Activated CD4-positive, alpha-beta T cell treated with anti-CD3 and anti-CD28 coated beads for 36 hours (primary cell): ENCODE data around the gene KCTD4. TPM values are rescaled to one million over a fixed set of nuclear protein-coding genes. Genes with fewer than 3 reads are reported as not detected.

Experiments used
- ATAC-seq: fragments of 200-7000 bp; cut with Tn5 transposase; one replicate; pipeline ENCODE4 v1.10.0; 2021; ENCODE audit warnings: mild to moderate bottlenecking, moderate library complexity
- CTCF ChIA-PET: fragments of 350-600 bp; sonication (Branson Sonifier 250); formaldehyde crosslinking; loops from one replicate; lab custom pipeline; 2021; ENCODE audit warnings: antibody characterized with exemption; lab: Charles Lee
- POLR2A ChIA-PET: fragments of 350-600 bp; sonication (Branson Sonifier 250); formaldehyde crosslinking; loops from one replicate; lab custom pipeline; 2021; ENCODE audit warnings: antibody characterized with exemption, inconsistent platforms; lab: Charles Lee
- DNase-seq: peaks from one replicate; pipeline ENCODE4 v3.0.0-alpha.2; 2020
- H3K27ac Mint-ChIP-seq: one replicate; pipeline ENCODE4 v1.8.0; 2021; ENCODE audit warnings: mixed read lengths
- H3K27me3 Mint-ChIP-seq: one replicate; pipeline ENCODE4 v1.8.0; 2021; ENCODE audit warnings: mixed read lengths
- H3K36me3 Mint-ChIP-seq: one replicate; pipeline ENCODE4 v1.8.0; 2021; ENCODE audit warnings: low read depth, mixed read lengths
- H3K4me1 Mint-ChIP-seq: one replicate; pipeline ENCODE4 v1.8.0; 2021; ENCODE audit warnings: mixed read lengths
- H3K4me3 Mint-ChIP-seq: one replicate; pipeline ENCODE4 v1.8.0; 2021; ENCODE audit warnings: mild to moderate bottlenecking, moderate library complexity, mixed read lengths
- H3K9me3 Mint-ChIP-seq: one replicate; pipeline ENCODE4 v1.8.0; 2021; ENCODE audit warnings: low read depth, mixed read lengths
- intact Hi-C, 2 experiments: fragments of 100-400 bp; cut with DNase I in 1 of 2; cut with micrococcal nuclease in 1 of 2; formaldehyde crosslinking; loops; one replicate each; pipeline versions ENCODE4 v1.14.2 to v1.15.1; 2022 to 2024; cut with DNase I, micrococcal nuclease
- total RNA-seq, 2 experiments: library from RNA; stranded (reverse); gene quantifications; one replicate each; pipeline ENCODE4 v1.2.3, GENCODE V29; 2021

KCTD4 gene
- total RNA-seq, 2 experiments from 2014 or later = not detected

DNA sequence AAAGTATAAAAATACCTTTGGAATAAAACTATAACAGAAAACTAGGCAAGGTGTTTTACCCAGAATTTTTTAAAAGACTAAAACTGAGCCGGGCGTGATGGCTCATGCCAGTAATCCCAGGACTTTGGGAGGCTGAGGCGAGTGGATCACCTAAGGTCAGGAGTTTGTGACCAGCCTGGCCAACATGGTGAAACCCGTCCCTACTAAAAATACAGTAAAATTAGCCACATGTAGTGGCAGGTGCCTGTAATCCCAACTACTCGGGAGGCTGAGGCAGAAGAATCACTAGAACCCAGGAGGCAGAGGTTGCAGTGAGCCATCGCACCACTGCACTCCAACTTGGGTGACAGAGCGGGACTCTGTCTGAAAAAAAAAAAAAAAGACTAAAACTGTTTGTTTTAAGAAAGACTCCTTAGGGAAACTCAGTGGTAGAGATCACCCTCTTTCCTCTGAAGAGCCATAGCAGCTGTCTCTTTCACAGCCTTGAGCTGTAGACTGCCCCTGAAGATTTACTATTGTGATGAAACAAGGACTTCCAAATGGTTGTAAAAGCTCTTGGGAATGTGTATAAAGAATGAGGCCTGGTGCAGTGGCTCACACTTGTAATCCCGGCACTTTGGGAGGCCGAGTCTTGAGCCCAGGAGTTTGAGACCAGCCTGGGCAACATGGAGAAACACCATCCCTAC is 14.7 kb upstream of the KCTD4 start:
- intact Hi-C loops = no loop called here
- POLR2A ChIA-PET = no interaction called here
- Mint-ChIP-seq H3K9me3 (no peaks in the 10 kb centered on the region), H3K4me1 (peaks cover 18% of the 10 kb centered on the region), H3K4me3 (no peak overlapping the region), H3K27me3 (no peaks in the 10 kb centered on the region), H3K27ac (no peak overlapping the region), H3K36me3 (peaks cover 13% of the 10 kb centered on the region)
- ATAC-seq (no peak), DNase-seq (no peak)
- CTCF ChIA-PET = interaction anchor here (0.6 to 1.7 kb wide), 4 partner anchors 9 to 91 kb away, joined by 3 to 5 read pairs (median 4); no protein-coding TSS in a partner anchor

DNA sequence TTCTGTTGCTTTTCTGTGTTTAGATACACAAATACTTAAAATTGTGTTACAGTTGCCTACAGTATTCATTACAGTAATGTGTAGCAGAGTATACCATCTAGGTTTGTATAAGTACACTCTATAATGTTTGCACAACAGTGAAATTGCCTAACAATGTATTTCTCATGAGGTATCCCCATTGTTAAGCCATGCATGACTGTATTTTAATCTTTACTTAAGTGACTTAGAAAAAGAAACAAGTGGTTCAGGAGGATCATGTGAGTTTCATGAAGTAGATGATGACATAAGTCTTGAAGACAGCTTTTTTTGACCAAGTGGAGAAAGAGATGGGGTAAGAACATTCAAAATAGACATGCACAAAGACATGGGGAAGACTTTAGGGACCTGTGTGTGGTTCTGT is 8.4 kb upstream of the KCTD4 start:
- no peak overlapping the region for H3K4me3 Mint-ChIP-seq
- H3K36me3 Mint-ChIP-seq = peaks cover 32% of the 10 kb centered on the region
- no peaks in the 10 kb centered on the region for H3K9me3 Mint-ChIP-seq
- DNase-seq (no peak), ATAC-seq (no peak)
- CTCF ChIA-PET = interaction anchor here (1.0 kb wide), 1 partner anchor 10 kb away, joined by 3 read pairs; no protein-coding TSS in a partner anchor
- intact Hi-C loops = loop anchor here (5.0 kb wide), 3 partner anchors 113 to 632 kb away; partner anchors contain the start of genes CBY2 (in 1 of the 2) and TSC22D1 (in 1 of the 2)
- POLR2A ChIA-PET = no interaction called here
- peaks cover 28% of the 10 kb centered on the region for H3K4me1 Mint-ChIP-seq
- no peak overlapping the region for H3K27ac Mint-ChIP-seq
- no peaks in the 10 kb centered on the region for H3K27me3 Mint-ChIP-seq

DNA sequence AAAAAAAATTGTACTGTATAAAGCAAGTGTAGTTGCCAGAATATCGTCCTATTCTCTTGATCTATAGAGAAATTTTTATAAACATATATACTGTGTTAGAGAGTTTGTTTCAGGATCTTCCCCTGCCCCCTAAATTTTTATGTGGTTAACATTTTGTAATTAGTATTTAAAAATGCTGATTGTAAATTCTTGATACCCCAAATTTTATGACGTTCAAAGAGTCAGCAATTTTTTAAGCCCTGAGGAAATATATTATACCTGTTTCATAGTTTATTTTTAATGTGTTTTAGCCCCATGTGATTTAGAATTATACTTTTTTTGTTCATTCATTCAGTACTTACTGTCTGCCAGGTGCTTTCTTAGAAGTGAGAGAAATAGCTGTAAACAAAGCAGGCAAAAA is 7.3 kb upstream of the KCTD4 start:
- no peaks in the 10 kb centered on the region for H3K27me3 Mint-ChIP-seq
- no peak overlapping the region for H3K27ac Mint-ChIP-seq
- ChIA-PET POLR2A (no interaction called here), CTCF (interaction anchor here (1.0 kb wide), 2 partner anchors 9 kb away, joined by 3 read pairs; no protein-coding TSS in a partner anchor)
- H3K4me1 Mint-ChIP-seq = peaks cover 31% of the 10 kb centered on the region
- no peaks in the 10 kb centered on the region for H3K9me3 Mint-ChIP-seq
- intact Hi-C loops = loop anchor here (5.0 kb wide), 3 partner anchors 114 to 631 kb away; partner anchors contain the start of genes CBY2 (in 1 of the 2) and TSC22D1 (in 1 of the 2)
- DNase-seq (no peak), ATAC-seq (no peak)
- H3K4me3 Mint-ChIP-seq = no peak overlapping the region
- peaks cover 30% of the 10 kb centered on the region for H3K36me3 Mint-ChIP-seq

DNA sequence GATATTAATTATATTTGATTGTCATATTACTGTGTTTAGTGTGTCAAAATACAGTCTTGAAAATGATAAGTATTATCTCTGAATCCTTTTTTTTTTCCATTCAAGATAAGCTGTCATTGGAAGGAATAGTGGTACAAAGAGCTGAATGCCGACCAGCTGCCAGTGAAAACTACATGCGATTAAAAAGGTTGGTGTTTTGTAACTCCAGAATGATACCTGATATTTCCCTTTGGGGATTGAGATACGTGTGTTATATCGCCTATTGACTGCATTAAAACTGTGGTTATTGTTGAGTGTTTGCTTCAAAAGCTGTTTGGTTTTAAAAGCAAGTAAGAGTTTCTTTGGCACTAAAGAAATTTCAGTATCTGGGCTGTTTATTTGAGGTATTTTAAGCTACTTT is 6.5 kb upstream of the KCTD4 start:
- no peak overlapping the region for H3K4me3 Mint-ChIP-seq
- DNase-seq = no peak
- POLR2A ChIA-PET = no interaction called here
- peaks cover 34% of the 10 kb centered on the region for H3K4me1 Mint-ChIP-seq
- ATAC-seq = no peak
- H3K27ac Mint-ChIP-seq = no peak overlapping the region
- no peaks in the 10 kb centered on the region for H3K27me3 Mint-ChIP-seq
- CTCF ChIA-PET = interaction anchor here (1.1 to 1.3 kb wide), 3 partner anchors 10 to 160 kb away, joined by 3 to 5 read pairs (median 4); no protein-coding TSS in a partner anchor
- peaks cover 29% of the 10 kb centered on the region for H3K36me3 Mint-ChIP-seq
- intact Hi-C loops = loop anchor here (2.0 to 5.0 kb wide), 4 partner anchors 115 to 630 kb away; partner anchors contain the start of genes CBY2 (in 1 of the 2) and TSC22D1 (in 1 of the 2)
- no peaks in the 10 kb centered on the region for H3K9me3 Mint-ChIP-seq

DNA sequence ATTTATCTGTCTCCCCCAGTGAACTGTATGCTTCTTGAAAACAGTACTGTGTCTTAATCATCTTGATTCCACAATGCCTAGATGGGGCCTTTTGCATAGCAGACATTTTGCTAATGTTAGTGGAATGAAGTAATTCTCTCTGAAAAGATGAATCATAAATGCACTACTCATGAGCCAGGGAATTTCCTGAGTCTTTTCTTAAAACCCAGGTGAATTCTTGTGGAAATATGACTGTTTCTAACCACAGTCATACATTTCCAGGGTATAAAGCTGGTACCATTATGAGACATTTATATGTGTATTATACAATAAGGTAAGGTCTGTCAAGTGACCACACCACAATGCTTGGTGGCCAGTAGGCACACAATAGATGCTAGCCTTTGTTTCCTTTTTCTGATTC is 5.5 kb upstream of the KCTD4 start:
- peak; percentile 94 for ATAC-seq

DNA sequence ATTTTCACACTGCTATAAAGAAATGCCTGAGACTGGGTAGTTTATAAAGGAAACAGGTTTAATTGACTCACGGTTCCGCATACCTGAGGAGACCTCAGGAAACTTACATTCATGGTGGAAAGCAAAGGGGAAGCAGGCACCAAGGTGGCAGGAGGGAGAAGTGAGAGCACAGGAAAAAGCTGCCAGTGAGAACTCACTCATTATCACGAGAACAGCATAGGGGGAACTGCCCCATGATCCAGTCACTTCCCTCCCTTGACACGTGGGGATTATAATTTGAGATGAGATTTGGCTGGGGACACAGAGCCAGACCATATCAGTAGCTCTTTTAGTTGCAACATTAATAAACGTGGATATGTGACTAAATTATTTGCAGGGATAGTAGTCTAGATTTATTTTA is 4.3 kb upstream of the KCTD4 start:
- POLR2A ChIA-PET = no interaction called here
- Mint-ChIP-seq H3K36me3 (peaks cover 19% of the 10 kb centered on the region), H3K27me3 (no peaks in the 10 kb centered on the region), H3K4me1 (peaks cover 34% of the 10 kb centered on the region), H3K4me3 (no peak overlapping the region), H3K9me3 (no peaks in the 10 kb centered on the region), H3K27ac (no peak overlapping the region)
- DNase-seq (no peak), ATAC-seq (no peak)
- intact Hi-C loops = loop anchor here (5.0 kb wide), 3 partner anchors 117 to 628 kb away; partner anchors contain the start of genes CBY2 (in 1 of the 2) and TSC22D1 (in 1 of the 2)
- CTCF ChIA-PET = interaction anchor here (0.7 to 2.8 kb wide), 6 partner anchors 12 to 401 kb away, joined by 3 to 20 read pairs (median 3); no protein-coding TSS in a partner anchor

More for the DNA sequence above, 5.5 kb upstream of the KCTD4 start:
- Mint-ChIP-seq H3K9me3 (no peaks in the 10 kb centered on the region), H3K4me1 (peaks cover 34% of the 10 kb centered on the region), H3K27me3 (no peaks in the 10 kb centered on the region), H3K36me3 (peaks cover 27% of the 10 kb centered on the region), H3K27ac (no peak overlapping the region), H3K4me3 (no peak overlapping the region)
- ChIA-PET POLR2A (no interaction called here), CTCF (interaction anchor here (0.7 to 2.8 kb wide), 7 partner anchors 9 to 159 kb away, joined by 3 to 20 read pairs (median 4); no protein-coding TSS in a partner anchor)
- DNase-seq = peak; percentile 35
- intact Hi-C loops = loop anchor here (1.0 to 5.0 kb wide), 9 partner anchors 86 to 629 kb away; partner anchors contain the start of genes GTF2F2 (in 2 of the 2), CBY2 (in 1 of the 2) and TSC22D1 (in 1 of the 2)

DNA sequence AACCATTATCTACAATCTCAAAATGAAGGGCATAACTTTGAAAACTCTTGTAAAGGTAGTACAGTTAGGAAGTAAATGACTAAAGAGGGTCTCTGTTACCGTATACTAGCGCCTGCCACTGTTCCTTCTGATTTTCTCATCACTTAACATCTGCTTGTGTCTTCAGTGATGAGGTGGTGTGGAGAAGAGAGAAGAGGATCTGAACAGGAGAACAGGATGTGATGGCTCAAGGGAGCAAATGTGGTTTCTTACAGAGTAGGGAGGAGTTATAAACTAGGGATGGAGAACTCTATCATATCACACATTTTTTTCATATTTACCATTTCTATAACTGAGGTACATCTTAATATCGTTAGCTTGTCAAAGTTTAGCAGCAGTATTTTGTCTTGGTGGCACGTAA is 1.1 kb downstream of the KCTD4 start:
- Mint-ChIP-seq H3K4me3 (no peak overlapping the region), H3K9me3 (no peaks in the 10 kb centered on the region), H3K27ac (no peak overlapping the region), H3K36me3 (peaks cover 8% of the 10 kb centered on the region), H3K27me3 (no peaks in the 10 kb centered on the region), H3K4me1 (peaks cover 17% of the 10 kb centered on the region)
- DNase-seq = no peak
- intact Hi-C loops = no loop called here
- ChIA-PET CTCF (interaction anchor here (0.9 to 1.1 kb wide), 3 partner anchors 37 to 228 kb away, joined by 3 read pairs; no protein-coding TSS in a partner anchor), POLR2A (no interaction called here)
- no peak for ATAC-seq

DNA sequence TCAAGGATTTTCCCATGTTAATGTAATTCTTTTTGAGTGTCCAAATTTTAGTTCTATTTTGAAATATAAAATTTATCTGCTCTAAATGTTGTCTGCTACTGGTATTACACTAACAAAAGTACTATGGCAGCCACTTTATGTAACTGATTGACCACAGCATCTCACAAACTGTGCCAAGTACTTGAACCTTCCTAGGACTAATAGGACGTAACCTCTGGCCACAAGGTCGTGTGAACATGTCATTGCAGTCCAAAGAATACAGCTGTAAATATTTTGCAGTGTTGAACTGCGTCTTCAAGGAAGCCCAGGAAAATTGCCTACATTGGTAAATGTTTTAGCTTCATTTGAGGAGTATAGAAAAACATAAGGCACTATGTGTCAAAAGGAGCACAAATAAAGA is 1.9 kb downstream of the KCTD4 start:
- no peak for ATAC-seq
- intact Hi-C loops = no loop called here
- no peak for DNase-seq
- peaks cover 8% of the 10 kb centered on the region for H3K36me3 Mint-ChIP-seq
- ChIA-PET CTCF (interaction anchor here (0.6 to 1.2 kb wide), 8 partner anchors 10 to 228 kb away, joined by 3 read pairs; no protein-coding TSS in a partner anchor), POLR2A (no interaction called here)
- no peaks in the 10 kb centered on the region for H3K27me3 Mint-ChIP-seq
- no peaks in the 10 kb centered on the region for H3K9me3 Mint-ChIP-seq
- no peak overlapping the region for H3K4me3 Mint-ChIP-seq
- no peak overlapping the region for H3K27ac Mint-ChIP-seq
- H3K4me1 Mint-ChIP-seq = peaks cover 13% of the 10 kb centered on the region

DNA sequence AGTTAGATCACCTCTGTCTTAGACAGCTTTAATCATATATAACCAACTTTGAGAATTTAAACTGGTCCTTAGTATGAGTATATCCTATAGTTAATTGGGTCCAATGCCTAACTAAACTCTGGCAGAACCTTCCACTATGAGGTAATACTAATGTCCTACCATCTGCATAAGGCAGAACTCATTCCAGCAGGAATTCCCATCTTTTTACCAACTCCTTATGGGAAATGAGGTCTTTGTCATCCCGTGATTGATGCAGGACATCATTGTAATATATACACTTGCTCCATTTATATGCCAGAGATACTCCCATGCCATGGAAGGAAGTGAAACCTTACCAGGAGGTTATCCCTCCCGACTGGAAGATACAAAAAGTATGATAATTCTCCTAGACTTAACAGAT is 2.8 kb downstream of the KCTD4 start:
- Mint-ChIP-seq H3K9me3 (no peaks in the 10 kb centered on the region), H3K27ac (no peak overlapping the region), H3K4me3 (no peak overlapping the region), H3K4me1 (peaks cover 10% of the 10 kb centered on the region), H3K36me3 (peaks cover 8% of the 10 kb centered on the region), H3K27me3 (no peaks in the 10 kb centered on the region)
- DNase-seq (no peak), ATAC-seq (no peak)
- intact Hi-C loops = no loop called here
- CTCF ChIA-PET = interaction anchor here (0.6 to 1.0 kb wide), 2 partner anchors 48 to 53 kb away, joined by 3 read pairs; no protein-coding TSS in a partner anchor
- POLR2A ChIA-PET = interaction anchor here (0.6 kb wide), 1 partner anchor 143 kb away, joined by 5 read pairs; no protein-coding TSS in a partner anchor

DNA sequence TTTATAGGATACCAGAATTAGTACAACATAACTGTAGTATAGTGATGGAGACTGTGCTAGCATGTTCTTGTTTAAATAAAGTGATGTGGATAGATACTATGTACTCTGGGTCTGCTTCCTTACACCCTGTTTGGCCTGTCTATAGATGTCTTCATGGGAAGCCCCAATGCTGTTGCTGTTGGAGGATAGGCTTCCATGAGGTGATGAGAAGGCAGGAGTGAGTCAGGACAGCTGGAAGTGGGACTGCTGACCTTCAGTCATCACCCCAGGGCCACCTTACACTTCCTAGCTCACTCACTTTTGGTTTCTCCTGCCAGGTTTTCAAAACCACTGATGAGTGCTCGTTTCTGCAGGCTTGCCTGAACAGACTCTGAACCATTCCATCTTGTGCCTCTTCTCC is 4.2 kb downstream of the KCTD4 start:
- ChIA-PET POLR2A (no interaction called here), CTCF (interaction anchor here (0.7 kb wide), 1 partner anchor 417 kb away, joined by 5 read pairs; no protein-coding TSS in a partner anchor)
- no peaks in the 10 kb centered on the region for H3K27me3 Mint-ChIP-seq
- H3K9me3 Mint-ChIP-seq = no peaks in the 10 kb centered on the region
- peaks cover 8% of the 10 kb centered on the region for H3K4me1 Mint-ChIP-seq
- intact Hi-C loops = no loop called here
- no peak overlapping the region for H3K4me3 Mint-ChIP-seq
- no peak overlapping the region for H3K27ac Mint-ChIP-seq
- peaks cover 8% of the 10 kb centered on the region for H3K36me3 Mint-ChIP-seq
- ATAC-seq (peak; percentile 19), DNase-seq (no peak)

DNA sequence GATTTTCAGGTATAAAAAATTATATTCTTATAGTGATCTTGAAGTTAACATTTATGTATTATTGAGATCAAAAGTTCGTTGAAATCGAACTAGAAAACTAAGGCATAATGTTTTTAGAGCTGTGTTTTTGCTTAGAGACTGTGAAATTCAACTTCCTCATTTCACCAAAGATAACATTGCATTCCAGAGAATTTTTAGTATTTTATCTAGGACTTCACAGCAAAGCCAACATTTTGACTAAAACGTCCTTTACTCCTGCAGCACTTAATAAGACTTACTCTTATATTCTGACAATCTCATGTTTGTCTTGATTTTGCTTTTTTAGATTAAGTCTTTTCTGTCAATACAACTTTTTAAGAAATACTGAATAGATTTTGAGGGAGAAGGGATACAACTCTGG is 4.7 kb downstream of the KCTD4 start:
- Mint-ChIP-seq H3K4me3 (no peak overlapping the region), H3K4me1 (peaks cover 8% of the 10 kb centered on the region), H3K27me3 (no peaks in the 10 kb centered on the region), H3K27ac (no peak overlapping the region), H3K36me3 (peaks cover 8% of the 10 kb centered on the region), H3K9me3 (no peaks in the 10 kb centered on the region)
- DNase-seq (no peak), ATAC-seq (no peak)
- ChIA-PET CTCF (no interaction called here), POLR2A (no interaction called here)
- intact Hi-C loops = no loop called here
